Fibroblast of skin of abdomen (primary cell): ENCODE data around the gene ABCG4.
"Not testable (repeated sequence)": the region's sequence is repeated elsewhere in the genome, so short reads cannot be mapped to it uniquely, and the experiment has no call there.

Source experiments
- DNase-seq: peaks from one replicate; pipeline ENCODE4 v3.0.0-alpha.2; 2013

Gene ABCG4

GRCh38 chr11:119185981-119186634 lies 37.3 kb downstream of the ABCG4 start:
- DNase-seq: no peak

DNA sequence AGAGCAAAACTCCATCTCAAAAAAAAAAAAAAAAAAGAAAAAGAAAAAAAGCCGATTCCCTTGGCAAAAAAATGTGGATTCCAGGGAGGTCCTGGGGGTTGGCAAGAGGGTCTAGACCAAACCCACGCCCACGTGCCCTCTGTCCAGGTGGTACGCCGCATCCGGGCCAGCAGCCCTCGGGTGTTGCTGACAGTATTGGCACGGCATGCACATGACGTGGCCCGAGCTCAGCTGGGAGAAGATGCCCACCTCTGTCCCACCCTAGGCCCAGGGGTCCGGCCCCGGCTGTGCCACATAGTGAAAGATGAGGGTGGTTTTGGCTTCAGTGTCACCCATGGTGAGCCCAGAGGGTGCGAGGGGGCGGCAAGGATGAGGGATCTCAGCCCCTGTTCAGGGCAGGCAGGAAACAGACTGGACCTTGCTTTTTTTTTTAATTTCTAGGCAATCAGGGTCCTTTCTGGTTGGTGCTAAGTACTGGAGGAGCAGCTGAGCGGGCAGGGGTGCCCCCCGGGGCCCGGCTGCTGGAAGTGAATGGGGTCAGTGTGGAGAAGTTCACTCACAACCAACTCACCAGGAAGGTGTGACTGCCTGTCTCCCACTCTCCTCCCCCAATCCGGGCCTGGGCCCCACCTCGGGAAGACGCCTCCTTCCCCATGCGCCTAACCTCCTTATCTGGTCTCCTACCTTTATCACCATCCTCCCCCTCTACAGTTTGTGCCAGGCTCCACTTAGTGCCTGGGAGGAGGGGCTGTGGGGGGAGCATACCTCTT lies 38.5 kb downstream of the ABCG4 start:
- no peak for DNase-seq

DNA sequence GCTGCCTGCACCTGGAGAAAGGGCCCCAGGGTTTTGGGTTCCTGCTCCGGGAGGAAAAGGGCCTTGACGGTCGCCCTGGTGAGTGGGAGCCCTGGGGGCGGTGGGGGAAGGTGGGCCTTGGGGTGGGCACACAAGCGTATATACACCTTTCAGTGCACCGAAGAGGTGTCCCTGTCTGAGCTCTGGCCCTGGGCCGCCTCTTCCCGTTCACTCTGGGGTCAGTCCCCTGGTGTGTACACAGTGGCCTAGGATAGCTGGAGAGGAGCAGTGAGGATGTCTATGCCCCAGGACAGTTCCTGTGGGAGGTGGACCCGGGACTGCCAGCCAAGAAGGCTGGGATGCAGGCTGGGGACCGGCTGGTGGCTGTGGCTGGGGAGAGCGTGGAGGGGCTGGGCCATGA lies 39.2 kb downstream of the ABCG4 start:
- no peak for DNase-seq

DNA sequence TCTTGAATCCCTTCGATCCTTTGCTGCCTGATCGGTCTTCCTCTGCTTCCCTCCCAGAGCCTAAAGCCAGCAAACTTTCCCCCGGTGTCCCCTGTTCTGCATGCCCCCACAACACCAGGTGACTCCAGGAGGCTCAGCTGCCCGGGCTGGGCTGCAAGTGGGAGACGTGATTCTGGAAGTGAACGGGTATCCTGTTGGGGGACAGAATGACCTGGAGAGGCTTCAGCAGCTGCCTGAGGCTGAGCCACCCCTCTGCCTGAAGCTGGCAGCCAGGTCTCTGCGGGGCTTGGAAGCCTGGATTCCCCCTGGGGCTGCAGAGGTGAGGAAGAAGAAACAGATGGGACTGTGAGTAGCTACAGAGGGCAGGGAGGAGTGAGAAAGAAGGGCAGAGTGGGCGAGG lies 40.0 kb downstream of the ABCG4 start:
- no peak for DNase-seq

- DNase-seq: no peak
Measured at GRCh38 chr11:119189393-119189792, 40.5 kb downstream of the ABCG4 start.

GRCh38 chr11:119190531-119190930 lies 41.7 kb downstream of the ABCG4 start:
- DNase-seq: no peak

- not testable (repeated sequence) for DNase-seq
Measured at GRCh38 chr11:119191265-119191664, 42.4 kb downstream of the ABCG4 start.

GRCh38 chr11:119192111-119192510 lies 43.3 kb downstream of the ABCG4 start:
- no peak for DNase-seq

DNA sequence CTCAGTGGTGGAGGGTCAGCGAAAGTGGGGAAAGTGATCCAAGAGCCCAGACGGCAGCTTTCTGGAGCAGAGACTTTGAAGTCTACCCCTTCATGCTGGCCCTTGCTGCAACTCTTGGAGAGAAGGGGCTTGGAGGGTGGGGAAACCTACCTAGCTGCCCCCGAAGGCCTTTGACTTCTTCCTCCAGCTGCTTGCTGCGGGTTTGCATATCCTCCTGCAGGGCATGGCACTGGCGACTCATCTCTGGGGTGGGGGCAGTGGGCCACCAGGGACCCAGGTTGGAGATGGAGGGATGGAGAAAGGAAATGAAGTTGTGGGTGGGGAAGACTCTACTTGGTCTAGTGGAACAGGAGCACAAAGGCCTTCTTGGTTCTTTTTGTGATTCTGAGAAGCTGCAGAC lies 44.1 kb downstream of the ABCG4 start:
- no peak for DNase-seq

DNA sequence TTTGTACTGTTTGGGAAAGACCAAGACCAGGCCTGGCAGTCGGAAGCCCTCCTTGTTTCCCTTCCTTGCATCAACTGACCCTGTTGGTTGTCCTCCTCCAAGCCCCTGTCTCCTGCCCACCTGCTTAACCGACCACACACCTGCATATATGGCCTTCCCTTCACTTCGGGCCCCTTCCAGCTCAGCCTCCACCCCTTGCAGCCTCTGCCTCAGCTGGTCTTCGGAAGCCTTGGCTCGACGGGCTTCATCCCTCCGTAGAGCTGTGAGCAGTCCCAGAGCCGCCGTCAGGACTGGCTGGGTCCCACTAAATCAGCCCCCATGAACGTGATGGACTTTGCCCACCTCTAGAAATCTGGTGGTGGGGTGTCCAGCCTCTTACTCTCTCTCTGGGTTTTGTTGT lies 44.8 kb downstream of the ABCG4 start:
- DNase-seq: no peak

GRCh38 chr11:119194811-119195440 lies 46.1 kb downstream of the ABCG4 start:
- DNase-seq: no peak

- peak; percentile 43 for DNase-seq
Measured at GRCh38 chr11:119195680-119196079, 46.8 kb downstream of the ABCG4 start.

- peak; percentile 75 for DNase-seq
Measured at GRCh38 chr11:119196833-119197483, 48.1 kb downstream of the ABCG4 start.

- DNase-seq: no peak
Measured at GRCh38 chr11:119198925-119199324, 50.1 kb downstream of the ABCG4 start.

GRCh38 chr11:119201236-119201635 lies 52.4 kb downstream of the ABCG4 start:
- DNase-seq: not testable (repeated sequence)

DNA sequence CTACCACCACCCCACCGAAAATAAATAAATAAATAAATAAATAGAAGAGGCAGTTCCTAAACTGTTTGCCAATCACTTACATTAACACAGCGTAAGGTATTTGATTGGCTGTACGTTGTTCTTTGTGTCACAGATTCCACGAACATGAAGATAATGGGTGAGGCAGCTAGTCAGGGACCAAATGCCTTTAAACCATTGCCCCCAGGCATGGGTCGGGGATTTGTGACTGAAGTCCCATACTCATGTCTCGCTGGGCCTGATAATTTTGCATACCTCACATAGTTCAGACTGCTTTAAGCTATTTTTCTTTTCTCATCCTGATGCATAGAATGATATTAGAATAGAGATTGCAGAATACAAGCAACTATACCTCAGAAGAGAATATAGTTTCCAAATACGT lies 53.7 kb downstream of the ABCG4 start:
- DNase-seq: no peak

DNA sequence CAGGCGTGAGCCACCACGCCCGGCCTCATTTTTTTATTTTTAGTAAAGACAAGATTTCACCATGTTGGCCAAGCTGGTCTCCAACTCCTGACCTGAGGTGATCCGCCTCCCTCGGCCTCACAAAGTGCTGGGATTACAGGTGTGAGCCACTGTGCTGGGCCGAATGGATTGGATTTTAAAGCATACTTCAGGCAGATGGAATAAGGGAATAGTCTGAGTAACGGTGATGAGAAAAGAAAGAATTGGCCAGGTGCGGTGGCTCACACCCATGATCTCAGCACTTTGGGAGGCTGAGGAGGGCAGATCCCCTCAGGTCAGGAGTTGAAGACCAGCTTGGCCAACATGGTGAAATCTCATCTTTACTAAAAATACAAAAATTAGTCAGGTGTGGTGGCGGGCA lies 55.2 kb downstream of the ABCG4 start:
- no peak for DNase-seq

- no peak for DNase-seq
Measured at GRCh38 chr11:119205080-119205479, 56.2 kb downstream of the ABCG4 start.

DNA sequence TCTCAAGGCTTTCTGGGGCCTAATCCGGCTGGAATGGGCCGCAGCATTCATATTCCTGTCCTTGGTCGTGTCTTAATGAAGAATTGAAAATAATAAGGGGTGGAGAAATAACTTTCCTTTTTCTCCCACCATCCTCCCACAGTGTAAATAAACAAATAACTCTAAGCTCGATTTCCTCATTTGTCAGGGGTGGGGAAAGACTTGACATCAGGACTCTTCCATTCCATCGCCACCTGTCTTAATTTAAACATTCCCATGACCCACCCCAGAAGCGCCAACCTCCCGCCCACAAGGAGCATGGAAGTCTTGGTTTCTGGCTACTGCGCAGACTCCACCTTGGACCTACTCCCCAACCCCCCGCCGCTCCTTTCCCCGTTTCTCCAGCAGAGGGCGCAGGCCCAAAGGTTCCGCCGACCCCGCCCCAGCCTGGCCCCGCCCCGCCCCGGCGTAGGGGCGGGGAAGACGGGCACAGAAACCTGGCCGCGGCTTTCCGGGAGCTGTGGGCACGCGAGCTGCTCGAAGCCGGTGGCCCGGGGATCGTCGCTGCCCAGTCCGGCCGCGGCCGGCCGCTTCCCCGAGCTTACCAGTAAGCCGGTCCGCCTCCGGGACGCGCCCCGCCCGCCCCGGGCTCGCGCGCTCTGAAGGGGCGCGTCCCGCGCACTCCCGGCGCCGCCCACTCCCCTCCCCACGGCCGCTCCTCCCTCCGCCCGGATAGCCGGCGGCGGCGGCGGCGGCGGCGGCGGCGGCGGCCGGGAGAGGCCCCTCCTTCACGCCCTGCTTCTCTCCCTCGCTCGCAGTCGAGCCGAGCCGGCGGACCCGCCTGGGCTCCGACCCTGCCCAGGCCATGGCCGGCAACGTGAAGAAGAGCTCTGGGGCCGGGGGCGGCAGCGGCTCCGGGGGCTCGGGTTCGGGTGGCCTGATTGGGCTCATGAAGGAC lies 57.0 kb downstream of the ABCG4 start, which contains the start of gene CBL:
Gene CBL, plus strand, starts transcription at position 766 of the 937 bp plus-strand sequence. Its CDS starts 79 bp downstream, at position 845.
- peak; percentile 87 for DNase-seq

DNA sequence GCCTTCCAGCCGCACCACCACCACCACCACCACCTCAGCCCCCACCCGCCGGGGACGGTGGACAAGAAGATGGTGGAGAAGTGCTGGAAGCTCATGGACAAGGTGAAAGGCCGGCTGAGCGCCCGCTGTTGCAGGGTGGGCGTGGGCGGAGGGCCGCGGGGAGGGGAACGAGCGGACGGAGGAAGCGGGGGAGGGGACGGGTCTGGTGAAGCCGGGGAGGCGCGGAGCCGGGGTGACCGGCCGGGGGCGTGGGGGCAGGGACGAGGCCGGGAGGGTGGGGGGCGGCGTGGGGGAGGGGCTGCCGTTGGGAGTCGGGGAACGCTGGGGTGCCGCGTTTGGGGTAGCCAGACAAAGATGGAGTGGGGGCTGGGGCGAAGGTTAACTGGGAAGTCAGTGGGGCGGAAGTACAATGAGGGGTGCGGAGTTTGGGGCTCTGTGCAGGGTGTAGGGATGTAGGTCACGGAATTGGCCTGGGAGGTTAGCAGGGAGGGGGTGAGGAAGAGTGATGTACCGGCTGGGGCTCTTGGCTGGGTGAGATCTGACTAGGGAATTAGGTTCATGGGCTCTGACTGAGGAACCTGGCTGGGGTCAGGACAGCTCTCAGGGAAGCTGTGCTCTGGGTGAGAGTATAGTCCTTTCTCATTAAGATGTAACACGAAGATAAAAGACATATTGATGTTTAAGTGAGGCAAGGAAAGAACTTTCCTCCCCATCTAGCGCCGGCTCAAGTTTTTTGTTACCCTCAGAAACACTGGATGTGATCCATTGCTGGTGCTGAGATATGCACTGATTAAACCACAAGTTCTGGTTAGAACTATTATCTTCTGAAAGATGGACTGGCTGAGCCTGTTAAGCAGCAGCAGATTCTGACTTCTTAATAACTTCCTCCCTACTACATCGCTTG lies 57.9 kb downstream of the ABCG4 start:
- peak; percentile 14 for DNase-seq

DNA sequence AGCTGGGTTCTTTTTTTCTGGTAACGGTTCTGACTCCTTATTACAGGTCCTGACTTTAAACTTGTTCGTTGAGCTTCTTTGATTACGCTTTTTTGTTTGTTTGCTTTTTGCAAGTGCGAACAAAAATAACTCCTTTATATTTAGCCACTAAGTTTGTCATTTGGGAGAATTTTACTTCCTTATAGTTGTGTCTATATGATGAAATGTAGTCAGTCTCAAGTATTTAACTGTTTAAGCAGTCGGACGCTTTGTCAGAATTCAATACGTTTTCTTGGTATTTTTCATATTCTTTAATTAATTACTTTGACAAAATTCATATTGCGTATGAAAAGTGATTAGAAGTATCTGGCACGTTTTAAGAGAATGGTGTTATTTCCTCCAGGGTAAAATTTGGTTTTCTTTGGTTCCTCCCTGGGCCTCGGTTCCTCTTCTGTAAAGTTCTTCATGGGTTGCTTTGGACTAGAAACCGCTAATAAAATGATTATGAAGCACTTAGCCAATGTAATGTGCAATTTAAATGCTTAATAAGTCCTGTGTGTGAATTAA lies 58.6 kb downstream of the ABCG4 start:
- no peak for DNase-seq
